GM18511 (cell line): ENCODE measurements around the gene GNLY.
A peak's percentile ranks its signal among the peaks of the same experiment; 100 is the strongest.

Source experiments
- ATAC-seq: cut with Tn5 transposase; IDR thresholded peaks from one replicate; pipeline ENCODE4 v1.9.1; 2021; ENCODE audit warnings: mild to moderate bottlenecking, moderate library complexity; ENCODE audit not compliant: unreplicated experiment

GNLY gene

GRCh38 chr2:85741211-85741832 lies 47.2 kb downstream of the GNLY start:
- ATAC-seq: no peak

GRCh38 chr2:85741833-85742455 lies 47.8 kb downstream of the GNLY start:
- ATAC-seq: no peak

- ATAC-seq: no peak
Observed at GRCh38 chr2:85743304-85743978, 49.3 kb downstream of the GNLY start.

GRCh38 chr2:85744055-85744454 lies 49.9 kb downstream of the GNLY start:
- ATAC-seq: no peak

GRCh38 chr2:85744741-85745601 lies 50.8 kb downstream of the GNLY start:
- no peak for ATAC-seq

GRCh38 chr2:85745619-85746018 lies 51.5 kb downstream of the GNLY start:
- no peak for ATAC-seq

GRCh38 chr2:85746321-85747004 lies 52.3 kb downstream of the GNLY start:
- no peak for ATAC-seq

- ATAC-seq: no peak
Observed at GRCh38 chr2:85747441-85747840, 53.3 kb downstream of the GNLY start.

GRCh38 chr2:85748039-85748734 lies 54.0 kb downstream of the GNLY start:
- ATAC-seq: peak; percentile 73
